MM.1S (cell line): Measurements from ENCODE around the gene MESD.

Source experiments
- DNase-seq: peaks from one replicate; pipeline ENCODE4 v3.0.0-alpha.2; 2015
- H2AFZ ChIP-seq: fragments of 300-600 bp; sonication (generic); 2 replicates; pipeline ENCODE4 v1.6.0; 2016; ENCODE audit warnings: antibody characterized with exemption, low read length
- H3F3A ChIP-seq: fragments of 300-600 bp; sonication (generic); 2 replicates; pipeline ENCODE4 v1.6.1; 2016; ENCODE audit warnings: mild to moderate bottlenecking, antibody characterized with exemption, low read length, moderate library complexity, mixed read lengths; ENCODE audit not compliant: insufficient read depth
- H3K27ac ChIP-seq: fragments of 300-600 bp; sonication (generic); 2 replicates; pipeline ENCODE4 v1.5.1; 2016; ENCODE audit warnings: mild to moderate bottlenecking, low read length
- H3K27me3 ChIP-seq: fragments of 300-600 bp; sonication (generic); replicated peaks from 2 replicates; pipeline ENCODE4 v1.6.0; 2016; ENCODE audit warnings: low read length; ENCODE audit not compliant: insufficient read depth
- H3K36me3 ChIP-seq: fragments of 300-600 bp; sonication (generic); replicated peaks from 2 replicates; pipeline ENCODE4 v1.6.1; 2016; ENCODE audit warnings: mild to moderate bottlenecking, low read length, mixed read lengths; ENCODE audit not compliant: insufficient read depth
- H3K4me1 ChIP-seq: fragments of 300-600 bp; sonication (generic); 2 replicates; pipeline ENCODE4 v1.6.1; 2016; ENCODE audit warnings: low read length, mixed read lengths
- H3K4me2 ChIP-seq: fragments of 300-600 bp; sonication (generic); 2 replicates; pipeline ENCODE4 v1.6.0; 2016; ENCODE audit warnings: low read depth, low read length
- H3K4me3 ChIP-seq: fragments of 300-600 bp; sonication (generic); 2 replicates; pipeline ENCODE4 v1.5.1; 2016; ENCODE audit warnings: low read length, mixed read lengths
- H3K79me2 ChIP-seq: fragments of 300-600 bp; sonication (generic); 2 replicates; pipeline ENCODE4 v1.6.1; 2016; ENCODE audit warnings: mixed run types, low read length, mixed read lengths
- H3K9ac ChIP-seq: fragments of 300-600 bp; sonication (generic); 2 replicates; pipeline ENCODE4 v1.6.1; 2016; ENCODE audit warnings: low read length, mixed read lengths
- H3K9me2 ChIP-seq: fragments of 300-600 bp; sonication (generic); replicated peaks from 2 replicates; pipeline ENCODE4 v1.6.1; 2016; ENCODE audit warnings: mild to moderate bottlenecking, low read length, mixed read lengths; ENCODE audit not compliant: insufficient read depth
- H3K9me3 ChIP-seq: fragments of 300-600 bp; sonication (generic); replicated peaks from 2 replicates; pipeline ENCODE4 v1.6.1; 2016; ENCODE audit warnings: mild to moderate bottlenecking, low read length, mixed read lengths; ENCODE audit not compliant: insufficient read depth
- H4K20me1 ChIP-seq: fragments of 300-600 bp; sonication (generic); 2 replicates; pipeline ENCODE4 v1.6.1; 2016; ENCODE audit warnings: mild to moderate bottlenecking, low read length, moderate library complexity, mixed read lengths; ENCODE audit not compliant: insufficient read depth
- EZH2 ChIP-seq: fragments of 300-600 bp; sonication (generic); optimal IDR thresholded peaks from 2 replicates; pipeline ENCODE3; 2017; ENCODE audit warnings: low read depth, mild to moderate bottlenecking, antibody characterized with exemption, low read length, mixed read lengths
- EZH2phosphoT487 ChIP-seq: fragments of 300-600 bp; sonication (generic); IDR thresholded peaks from 2 replicates; pipeline ENCODE4 v1.6.1; 2018; ENCODE audit warnings: antibody characterized with exemption, low read length
- TF ChIP-seq, protein P1 (sequence below): fragments of 300-600 bp; sonication (generic); IDR thresholded peaks from 2 replicates; pipeline ENCODE4 v1.5.1; 2016; ENCODE audit warnings: antibody characterized with exemption, low read length, mixed read lengths

Gene MESD

DNA sequence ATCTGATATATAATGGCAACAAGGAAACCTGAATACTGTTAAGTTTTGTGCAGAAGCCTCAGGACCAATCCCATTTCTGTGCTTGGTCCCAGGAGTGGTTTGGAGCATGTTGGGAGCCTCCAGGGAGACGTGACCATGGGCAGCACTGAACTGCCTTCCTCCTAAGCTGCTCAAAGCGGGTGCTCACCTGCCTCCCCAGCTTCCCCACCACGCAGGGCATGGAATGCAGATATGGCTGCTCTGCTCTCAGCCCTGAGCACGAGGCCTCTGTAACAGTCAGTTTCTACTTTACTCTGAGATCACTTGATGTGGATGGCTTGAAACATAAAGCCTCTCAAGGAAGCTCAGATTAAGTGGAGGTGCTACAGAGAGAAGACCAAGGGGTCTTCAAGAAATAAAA lies 49.3 kb downstream of the MESD start:
- TF ChIP-seq, protein P1, sequence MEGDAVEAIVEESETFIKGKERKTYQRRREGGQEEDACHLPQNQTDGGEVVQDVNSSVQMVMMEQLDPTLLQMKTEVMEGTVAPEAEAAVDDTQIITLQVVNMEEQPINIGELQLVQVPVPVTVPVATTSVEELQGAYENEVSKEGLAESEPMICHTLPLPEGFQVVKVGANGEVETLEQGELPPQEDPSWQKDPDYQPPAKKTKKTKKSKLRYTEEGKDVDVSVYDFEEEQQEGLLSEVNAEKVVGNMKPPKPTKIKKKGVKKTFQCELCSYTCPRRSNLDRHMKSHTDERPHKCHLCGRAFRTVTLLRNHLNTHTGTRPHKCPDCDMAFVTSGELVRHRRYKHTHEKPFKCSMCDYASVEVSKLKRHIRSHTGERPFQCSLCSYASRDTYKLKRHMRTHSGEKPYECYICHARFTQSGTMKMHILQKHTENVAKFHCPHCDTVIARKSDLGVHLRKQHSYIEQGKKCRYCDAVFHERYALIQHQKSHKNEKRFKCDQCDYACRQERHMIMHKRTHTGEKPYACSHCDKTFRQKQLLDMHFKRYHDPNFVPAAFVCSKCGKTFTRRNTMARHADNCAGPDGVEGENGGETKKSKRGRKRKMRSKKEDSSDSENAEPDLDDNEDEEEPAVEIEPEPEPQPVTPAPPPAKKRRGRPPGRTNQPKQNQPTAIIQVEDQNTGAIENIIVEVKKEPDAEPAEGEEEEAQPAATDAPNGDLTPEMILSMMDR: no peak
- TF ChIP-seq EZH2 (no peak), EZH2phosphoT487 (no peak)
- Histone ChIP-seq H3K4me3 (no peak overlapping the region), H3K27me3 (no peaks in the 10 kb centered on the region), H3K36me3 (no peaks in the 10 kb centered on the region), H3K9me3 (no peaks in the 10 kb centered on the region), H3K9ac (no peak overlapping the region), H3K79me2 (no peaks in the 10 kb centered on the region), H3K4me2 (no peak overlapping the region), H3F3A (no peaks in the 10 kb centered on the region), H3K9me2 (no peaks in the 10 kb centered on the region), H4K20me1 (no peaks in the 10 kb centered on the region), H2AFZ (no peak overlapping the region), H3K4me1 (no peaks in the 10 kb centered on the region), H3K27ac (no peak overlapping the region)
- DNase-seq: no peak

DNA sequence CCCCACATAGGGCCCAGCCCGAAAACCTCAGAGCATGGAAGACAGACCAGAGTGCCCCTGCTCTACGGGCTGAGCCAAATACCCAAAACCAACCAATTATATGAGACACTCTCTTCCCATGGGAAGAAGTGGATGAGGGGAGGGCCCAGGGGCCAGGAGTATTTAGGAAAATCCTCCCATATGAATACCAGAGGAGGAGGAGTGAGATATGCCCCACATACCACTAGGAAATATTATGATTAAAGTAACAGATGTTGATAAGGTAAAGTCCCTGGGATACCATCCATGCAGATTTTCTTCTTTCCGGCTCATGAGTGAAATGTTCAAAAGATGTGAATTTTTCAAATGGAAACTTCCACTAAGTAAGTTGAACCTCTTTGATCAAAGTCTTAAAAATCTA lies 50.4 kb downstream of the MESD start:
- no peak overlapping the region for H3K4me3 ChIP-seq
- H2AFZ ChIP-seq: no peak overlapping the region
- H3K9ac ChIP-seq: no peak overlapping the region
- no peaks in the 10 kb centered on the region for H3F3A ChIP-seq
- no peak for TF ChIP-seq EZH2phosphoT487
- TF ChIP-seq, protein P1: no peak
- no peaks in the 10 kb centered on the region for H4K20me1 ChIP-seq
- H3K27ac ChIP-seq: no peak overlapping the region
- H3K27me3 ChIP-seq: no peaks in the 10 kb centered on the region
- no peaks in the 10 kb centered on the region for H3K36me3 ChIP-seq
- H3K79me2 ChIP-seq: no peaks in the 10 kb centered on the region
- H3K9me3 ChIP-seq: no peaks in the 10 kb centered on the region
- no peak overlapping the region for H3K4me2 ChIP-seq
- no peak for DNase-seq
- no peaks in the 10 kb centered on the region for H3K4me1 ChIP-seq
- H3K9me2 ChIP-seq: no peaks in the 10 kb centered on the region

DNA sequence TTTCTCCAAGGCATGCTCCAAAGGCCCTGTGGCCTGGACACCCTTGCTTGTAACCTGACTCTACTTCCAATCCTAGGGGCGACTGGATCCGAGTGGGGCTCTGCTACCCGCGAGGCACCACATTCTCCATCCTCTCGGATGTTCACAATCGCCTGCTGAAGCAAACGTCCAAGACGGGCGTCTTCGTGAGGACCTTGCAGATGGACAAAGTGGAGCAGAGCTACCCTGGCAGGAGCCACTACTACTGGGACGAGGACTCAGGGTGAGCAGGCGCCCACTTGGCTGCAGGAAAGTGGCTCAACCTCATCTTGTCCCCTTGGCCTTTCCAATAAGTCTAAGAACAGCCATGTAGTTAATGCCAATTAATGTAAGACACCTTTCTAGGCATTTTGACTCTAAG lies 51.9 kb downstream of the MESD start:
- Histone ChIP-seq H3K9ac (no peak overlapping the region), H3K4me1 (no peaks in the 10 kb centered on the region), H3K36me3 (no peaks in the 10 kb centered on the region), H3K4me3 (no peak overlapping the region), H3K27me3 (no peaks in the 10 kb centered on the region), H3K4me2 (no peak overlapping the region), H3K27ac (no peak overlapping the region), H3K79me2 (no peaks in the 10 kb centered on the region), H4K20me1 (no peaks in the 10 kb centered on the region), H2AFZ (no peak overlapping the region), H3K9me3 (no peaks in the 10 kb centered on the region), H3F3A (no peaks in the 10 kb centered on the region), H3K9me2 (no peaks in the 10 kb centered on the region)
- TF ChIP-seq, protein P1: no peak
- TF ChIP-seq EZH2 (no peak), EZH2phosphoT487 (no peak)
- no peak for DNase-seq
